OCI-LY3 (cell line): Measurements from ENCODE around the gene TUB.

Source experiments
- H2AFZ ChIP-seq: fragments of 200-600, 300-600 bp; shearing (Covaris generic); 2 replicates; pipeline ENCODE4 v1.6.0; 2014; ENCODE audit warnings: antibody characterized with exemption, low read depth, low read length
- H3K27ac ChIP-seq: fragments of 200-600, 300-600 bp; sonication (generic); 2 replicates; pipeline ENCODE4 v1.5.1; 2014; ENCODE audit warnings: mild to moderate bottlenecking, low read length, moderate library complexity, mixed read lengths
- H3K27me3 ChIP-seq: fragments of 200-600, 300-600 bp; sonication (generic); 2 replicates; pipeline ENCODE4 v1.6.1; 2014; ENCODE audit warnings: low read depth, low read length, mixed read lengths
- H3K36me3 ChIP-seq: fragments of 200-600, 300-600 bp; sonication (generic); replicated peaks from 2 replicates; pipeline ENCODE3; 2014; ENCODE audit warnings: low read depth, low read length, mixed read lengths
- H3K4me1 ChIP-seq: fragments of 300-600, 200-600 bp; sonication (generic); 2 replicates; pipeline ENCODE4 v1.6.1; 2014; ENCODE audit warnings: low read length, mixed read lengths
- H3K4me2 ChIP-seq: fragments of 200-600, 300-600 bp; sonication (generic); 2 replicates; pipeline ENCODE4 v1.6.1; 2014; ENCODE audit warnings: low read length, mixed read lengths
- H3K4me3 ChIP-seq: fragments of 300-600, 200-600 bp; sonication (generic); 2 replicates; pipeline ENCODE4 v1.5.1; 2014; ENCODE audit warnings: antibody characterized with exemption, mild to moderate bottlenecking, low read length, moderate library complexity
- H3K79me2 ChIP-seq: fragments of 300-600, 200-600 bp; shearing (Covaris generic); 2 replicates; pipeline ENCODE4 v1.6.1; 2014; ENCODE audit warnings: mild to moderate bottlenecking, low read length, mixed read lengths
- H3K9ac ChIP-seq: fragments of 300-600, 200-600 bp; shearing (Covaris generic); 2 replicates; pipeline ENCODE4 v1.6.0; 2014; ENCODE audit warnings: mild to moderate bottlenecking, low read length, moderate library complexity
- H3K9me3 ChIP-seq: fragments of 200-600, 300-600 bp; shearing (Covaris generic); 2 replicates; pipeline ENCODE4 v1.6.1; 2014; ENCODE audit warnings: low read length, mixed read lengths; ENCODE audit not compliant: insufficient read depth
- H4K20me1 ChIP-seq: fragments of 200-600, 300-600 bp; sonication (generic); 2 replicates; pipeline ENCODE4 v1.6.1; 2016; ENCODE audit warnings: low read length, mixed read lengths; ENCODE audit not compliant: insufficient read depth
- EZH2phosphoT487 ChIP-seq: fragments of 200-600 bp; shearing (Covaris generic); IDR thresholded peaks from 2 replicates; pipeline ENCODE4 v1.6.1; 2018; ENCODE audit warnings: antibody characterized with exemption, mixed run types, low read depth
- TF ChIP-seq, protein P1 (sequence below): fragments of 200-600, 300-600 bp; sonication (generic); IDR thresholded peaks from 2 replicates; pipeline ENCODE4 v1.5.1; 2014; ENCODE audit warnings: antibody characterized with exemption, low read length, low read depth

Gene TUB

DNA sequence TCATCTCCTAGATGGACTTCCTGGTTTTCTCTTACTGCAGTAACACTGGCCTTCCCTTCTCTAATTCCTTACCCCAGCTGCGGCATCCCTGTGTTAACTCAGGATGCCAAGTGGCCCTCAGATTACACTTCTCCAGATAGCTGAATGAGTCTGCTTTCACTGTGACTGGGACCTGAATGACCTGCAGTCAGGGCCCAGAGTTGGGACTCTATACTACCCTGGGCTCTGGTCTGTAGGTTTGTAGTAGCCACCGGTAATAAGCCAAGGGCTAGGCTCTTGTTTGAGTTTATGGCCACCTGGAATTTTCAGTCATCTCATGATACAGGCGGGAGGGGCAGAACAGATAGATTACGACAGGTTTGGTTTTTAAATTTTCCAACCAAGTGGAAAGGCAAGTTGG, 24.1 kb downstream of the TUB start:
- no peak overlapping the region for H3K4me3 ChIP-seq
- no peaks in the 10 kb centered on the region for H4K20me1 ChIP-seq
- H3K9ac ChIP-seq = no peak overlapping the region
- no peaks in the 10 kb centered on the region for H3K9me3 ChIP-seq
- no peak overlapping the region for H3K4me2 ChIP-seq
- H3K36me3 ChIP-seq = no peaks in the 10 kb centered on the region
- H2AFZ ChIP-seq = no peak overlapping the region
- no peaks in the 10 kb centered on the region for H3K79me2 ChIP-seq
- TF ChIP-seq EZH2phosphoT487 = no peak
- TF ChIP-seq, protein P1, sequence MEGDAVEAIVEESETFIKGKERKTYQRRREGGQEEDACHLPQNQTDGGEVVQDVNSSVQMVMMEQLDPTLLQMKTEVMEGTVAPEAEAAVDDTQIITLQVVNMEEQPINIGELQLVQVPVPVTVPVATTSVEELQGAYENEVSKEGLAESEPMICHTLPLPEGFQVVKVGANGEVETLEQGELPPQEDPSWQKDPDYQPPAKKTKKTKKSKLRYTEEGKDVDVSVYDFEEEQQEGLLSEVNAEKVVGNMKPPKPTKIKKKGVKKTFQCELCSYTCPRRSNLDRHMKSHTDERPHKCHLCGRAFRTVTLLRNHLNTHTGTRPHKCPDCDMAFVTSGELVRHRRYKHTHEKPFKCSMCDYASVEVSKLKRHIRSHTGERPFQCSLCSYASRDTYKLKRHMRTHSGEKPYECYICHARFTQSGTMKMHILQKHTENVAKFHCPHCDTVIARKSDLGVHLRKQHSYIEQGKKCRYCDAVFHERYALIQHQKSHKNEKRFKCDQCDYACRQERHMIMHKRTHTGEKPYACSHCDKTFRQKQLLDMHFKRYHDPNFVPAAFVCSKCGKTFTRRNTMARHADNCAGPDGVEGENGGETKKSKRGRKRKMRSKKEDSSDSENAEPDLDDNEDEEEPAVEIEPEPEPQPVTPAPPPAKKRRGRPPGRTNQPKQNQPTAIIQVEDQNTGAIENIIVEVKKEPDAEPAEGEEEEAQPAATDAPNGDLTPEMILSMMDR = no peak
- H3K4me1 ChIP-seq = no peaks in the 10 kb centered on the region
- H3K27ac ChIP-seq = no peak overlapping the region
- peaks cover 27% of the 10 kb centered on the region for H3K27me3 ChIP-seq

DNA sequence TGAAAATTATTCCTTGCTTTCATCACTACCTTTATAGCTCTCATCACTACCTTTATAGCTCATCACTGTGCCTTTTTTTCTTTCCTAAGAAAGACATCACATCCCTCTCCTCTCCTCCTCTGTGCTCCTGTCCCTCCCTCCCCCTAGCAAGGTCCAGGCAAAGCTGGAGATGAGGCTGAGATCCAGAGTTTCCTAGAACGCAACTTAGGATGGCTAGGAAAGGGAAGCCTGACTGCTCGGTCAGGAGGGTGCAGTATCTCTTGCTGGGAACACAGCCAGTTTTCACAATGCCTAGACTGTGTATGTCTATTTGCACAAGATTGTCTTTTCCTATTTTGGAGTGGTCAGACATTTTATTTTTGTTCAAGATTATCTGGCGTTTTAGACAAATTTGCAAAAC, 24.7 kb downstream of the TUB start:
- TF ChIP-seq EZH2phosphoT487 = no peak
- TF ChIP-seq, protein P1 = no peak

DNA sequence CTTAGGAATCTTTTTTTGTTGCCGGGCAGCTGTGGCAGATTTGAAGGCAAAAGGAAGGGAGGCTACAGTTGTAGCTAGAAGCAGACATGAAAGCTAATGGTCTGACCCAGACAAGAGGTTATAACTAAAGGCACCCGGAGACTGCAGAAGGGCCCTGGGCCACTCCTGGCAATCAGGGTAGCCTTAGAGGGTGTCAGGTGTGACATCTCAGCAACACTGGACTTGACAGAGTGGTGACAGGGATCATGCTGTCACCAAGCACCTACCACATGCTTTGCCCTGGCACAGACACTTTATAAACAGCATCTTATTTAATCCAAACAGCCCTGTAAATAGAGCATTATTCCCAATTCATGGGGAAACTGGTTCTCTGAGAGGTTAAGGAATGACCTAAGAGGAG, 25.7 kb downstream of the TUB start:
- Histone ChIP-seq H3K27me3 (peaks cover 35% of the 10 kb centered on the region), H3K4me1 (no peaks in the 10 kb centered on the region), H3K4me3 (no peak overlapping the region), H3K9me3 (no peaks in the 10 kb centered on the region), H3K4me2 (no peak overlapping the region), H3K27ac (no peak overlapping the region), H3K36me3 (no peaks in the 10 kb centered on the region), H4K20me1 (no peaks in the 10 kb centered on the region), H3K9ac (no peak overlapping the region), H2AFZ (no peak overlapping the region), H3K79me2 (no peaks in the 10 kb centered on the region)
- TF ChIP-seq, protein P1 = no peak
- no peak for TF ChIP-seq EZH2phosphoT487

More for the DNA sequence above, 24.7 kb downstream of the TUB start:
- Histone ChIP-seq H3K9ac (no peak overlapping the region), H3K9me3 (no peaks in the 10 kb centered on the region), H3K27me3 (peaks cover 32% of the 10 kb centered on the region), H3K4me2 (no peak overlapping the region), H3K27ac (no peak overlapping the region), H2AFZ (no peak overlapping the region), H3K4me1 (no peaks in the 10 kb centered on the region), H4K20me1 (no peaks in the 10 kb centered on the region), H3K4me3 (no peak overlapping the region), H3K36me3 (no peaks in the 10 kb centered on the region), H3K79me2 (no peaks in the 10 kb centered on the region)

DNA sequence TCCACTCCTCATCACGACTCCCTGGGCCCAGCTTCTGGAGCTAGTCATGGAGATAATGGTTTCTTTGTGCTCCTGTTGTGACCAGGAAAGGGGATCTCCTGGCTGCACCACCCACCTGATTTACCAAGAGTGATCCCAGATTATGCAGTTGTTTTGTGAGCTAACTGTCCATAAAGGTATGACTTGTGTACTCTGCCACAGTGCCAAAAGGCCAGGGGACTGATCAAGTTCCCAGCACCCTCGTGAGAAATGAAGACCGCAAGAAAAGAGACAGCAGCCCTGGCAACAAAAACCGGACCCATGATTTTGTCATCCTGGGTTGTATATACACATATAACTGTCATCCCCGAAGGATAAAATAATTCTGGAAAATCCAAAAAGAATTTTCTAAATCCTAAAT, 26.6 kb downstream of the TUB start:
- no peaks in the 10 kb centered on the region for H4K20me1 ChIP-seq
- no peaks in the 10 kb centered on the region for H3K4me1 ChIP-seq
- H3K27ac ChIP-seq = no peak overlapping the region
- peaks cover 35% of the 10 kb centered on the region for H3K27me3 ChIP-seq
- H3K4me2 ChIP-seq = no peak overlapping the region
- H3K79me2 ChIP-seq = no peaks in the 10 kb centered on the region
- H3K9ac ChIP-seq = no peak overlapping the region
- H3K4me3 ChIP-seq = no peak overlapping the region
- no peak overlapping the region for H2AFZ ChIP-seq
- H3K9me3 ChIP-seq = no peaks in the 10 kb centered on the region
- no peaks in the 10 kb centered on the region for H3K36me3 ChIP-seq
- TF ChIP-seq, protein P1 = no peak
- TF ChIP-seq EZH2phosphoT487 = no peak
